C1 segment of cervical spinal cord (tissue), 14 donors: ENCODE results near the gene GRK3.
A peak's percentile ranks its signal among the peaks of the same experiment; 100 is the strongest.
"Not testable (repeated sequence)": the region's sequence is repeated elsewhere in the genome, so short reads cannot be mapped to it uniquely, and the experiment has no call there.

Source experiments
- DNase-seq, 14 donors: peaks; one replicate each; lab custom pipeline; 2025; lab: John Stamatoyannopoulos, UW

GRK3 gene

DNA sequence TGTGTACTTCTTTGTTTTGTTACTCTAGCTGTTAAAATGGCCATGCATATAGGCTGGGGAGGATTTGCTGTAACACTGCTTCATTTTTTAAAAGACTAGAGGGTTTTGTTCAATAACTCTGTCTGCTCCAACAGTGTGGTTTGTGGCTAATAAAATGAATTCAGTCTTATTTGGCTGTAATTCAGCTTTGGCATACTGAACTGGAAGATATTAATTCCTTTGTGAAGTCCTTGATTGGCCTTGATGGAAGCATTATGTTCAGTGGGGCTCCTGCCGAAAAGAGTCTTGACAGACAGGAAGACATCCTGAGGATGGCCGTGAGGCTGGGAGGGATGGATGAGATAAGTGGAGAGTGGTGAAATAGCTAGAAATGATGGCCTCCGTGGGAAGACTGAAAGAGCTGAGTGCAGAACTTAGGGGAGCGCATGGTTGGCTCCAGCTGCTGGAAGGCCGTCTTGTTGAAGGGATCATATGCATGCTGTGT, 132.7 kb downstream of the GRK3 start:
- DNase-seq: peak in 1 of 14 donors; percentile 1

DNA sequence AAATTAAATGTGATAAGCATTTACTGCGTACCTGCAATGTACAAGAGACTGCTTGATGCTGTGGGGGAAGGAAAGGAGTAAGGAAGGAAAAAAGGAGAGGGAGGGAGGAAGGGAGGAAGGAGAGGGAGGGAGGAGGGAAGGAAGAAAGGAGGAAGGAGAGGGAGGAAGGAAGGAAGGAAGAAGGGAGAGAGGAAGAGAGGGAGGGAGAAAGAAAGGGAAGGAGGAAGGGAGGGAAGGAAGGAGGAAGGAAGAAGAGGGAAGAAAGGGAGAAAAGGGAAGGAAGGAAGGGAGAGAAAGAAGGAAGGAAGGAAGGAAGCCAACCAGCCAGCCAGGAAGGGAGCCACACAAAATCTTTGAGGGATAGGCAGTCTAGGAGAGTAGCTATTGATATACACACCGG, 133.5 kb downstream of the GRK3 start:
- DNase-seq: no peak

DNA sequence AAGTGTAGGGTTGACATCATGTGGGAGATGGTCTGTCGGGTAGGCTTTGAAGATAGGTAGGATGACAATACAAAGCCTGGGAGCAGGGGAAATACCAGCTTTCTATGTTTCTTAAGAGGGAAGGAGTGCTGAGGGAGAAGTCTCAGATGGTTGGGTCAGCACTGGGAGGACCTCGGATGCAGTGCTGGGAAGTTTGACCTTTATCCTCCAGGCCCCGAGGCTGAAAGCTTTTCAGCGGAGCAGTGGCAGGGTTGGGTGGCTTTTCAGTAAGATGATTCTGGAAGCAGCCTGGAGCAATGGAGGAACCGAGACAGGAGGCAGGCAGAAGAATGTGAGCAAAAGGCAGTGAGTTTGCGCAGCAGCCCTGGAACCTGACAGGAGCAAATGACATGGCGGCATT, 134.0 kb downstream of the GRK3 start:
- DNase-seq: no peak

DNA sequence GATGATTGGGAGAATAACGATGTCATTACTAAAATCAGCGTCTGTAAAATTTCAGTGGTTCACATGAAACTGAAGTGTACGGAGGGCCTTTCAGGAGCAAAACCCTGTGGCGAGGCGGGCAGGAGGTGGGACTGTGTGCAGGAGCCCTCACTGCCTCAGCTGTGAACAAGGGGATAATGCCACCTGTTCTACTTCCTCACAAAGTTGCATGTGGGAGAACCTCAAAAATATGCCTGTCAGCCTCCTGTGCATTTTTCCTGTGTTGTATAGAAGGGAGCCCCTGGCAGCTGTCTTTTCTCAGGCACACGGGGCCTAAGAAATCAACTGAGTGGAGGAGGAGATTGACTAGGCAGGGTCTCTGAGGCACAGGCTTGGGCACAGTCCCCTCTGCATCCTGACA, 134.5 kb downstream of the GRK3 start:
- no peak for DNase-seq

DNA sequence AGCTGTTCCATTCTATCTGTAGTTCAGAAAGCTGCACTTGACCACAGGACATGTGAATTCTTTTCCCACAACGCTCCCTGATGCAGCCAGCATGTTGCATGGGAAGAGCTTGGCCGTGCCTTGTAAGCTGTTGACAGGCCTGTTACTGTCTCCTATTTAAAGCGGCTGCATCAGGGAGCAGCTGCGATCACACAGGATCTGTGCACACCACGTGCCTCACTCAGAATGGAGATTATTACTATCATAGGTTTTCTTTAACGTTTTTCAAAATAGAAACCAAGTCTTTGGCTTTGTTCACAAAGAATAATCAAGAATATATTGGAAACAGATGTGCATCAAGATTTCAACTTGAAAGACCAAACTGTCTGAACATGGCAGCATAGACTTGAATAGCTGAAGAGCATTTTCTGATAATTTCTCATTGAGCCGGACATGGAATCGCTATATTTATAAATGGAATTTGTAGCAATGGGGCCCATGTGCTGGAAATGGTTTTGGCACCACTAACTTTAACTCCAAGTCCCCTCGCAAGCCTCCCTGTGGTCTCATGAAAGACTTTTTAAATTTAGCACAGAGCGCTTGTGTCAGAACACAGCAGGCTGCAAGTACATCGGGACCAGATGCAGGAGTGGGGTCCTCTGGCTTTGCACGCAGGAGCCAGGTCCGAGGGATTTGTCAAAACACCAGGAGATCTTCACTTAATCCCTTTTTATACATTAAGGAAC, 136.7 kb downstream of the GRK3 start:
- peak in 7 of 14 donors; percentile 3 to 19 (median 12) for DNase-seq

DNA sequence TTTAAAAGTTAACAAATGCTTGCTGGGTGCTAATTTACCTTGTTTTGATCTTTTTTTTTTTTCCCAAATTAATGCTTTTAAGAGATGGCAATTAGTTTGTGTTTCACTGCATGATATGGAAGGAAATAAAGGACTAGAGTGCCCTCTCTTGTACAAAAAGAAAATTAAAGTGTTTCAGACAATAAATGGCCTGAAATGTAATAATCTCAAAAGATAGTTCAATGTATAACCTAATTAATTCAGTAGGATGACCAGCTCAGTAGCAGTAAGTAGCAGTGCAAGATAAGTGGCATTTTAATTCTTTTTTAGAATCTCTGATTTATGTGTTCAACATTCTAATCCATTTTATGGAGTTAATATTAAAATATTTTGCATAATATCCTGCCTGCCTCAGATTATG, 137.6 kb downstream of the GRK3 start:
- no peak for DNase-seq

DNA sequence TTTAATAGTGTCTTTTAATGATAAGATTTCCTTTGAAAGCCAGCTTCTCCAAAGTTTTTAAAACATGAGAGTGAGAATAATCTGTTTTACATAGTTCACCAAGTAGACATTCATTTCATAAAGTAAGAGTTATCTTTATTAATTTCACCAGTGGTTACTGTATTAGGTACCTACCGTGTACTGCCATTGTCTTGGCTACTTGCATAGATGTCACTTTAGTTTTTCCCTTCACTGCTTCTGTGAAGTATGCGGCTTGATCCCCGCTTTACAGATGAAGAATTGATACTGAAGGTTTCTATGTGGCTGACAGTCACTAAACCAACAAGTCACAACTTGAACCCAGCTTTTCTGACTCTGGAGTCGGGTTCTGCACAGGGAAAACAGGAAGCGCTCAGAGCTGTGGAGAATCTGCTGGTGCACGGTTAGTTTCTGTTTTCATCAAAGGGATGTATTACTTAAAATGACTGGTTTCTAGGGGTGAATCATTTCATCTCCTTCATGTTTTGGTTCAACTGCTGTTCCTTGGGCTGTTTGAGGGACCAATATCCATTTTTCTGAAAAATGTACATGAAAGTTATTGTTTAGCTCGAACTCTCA, 138.2 kb downstream of the GRK3 start:
- DNase-seq: no peak

DNA sequence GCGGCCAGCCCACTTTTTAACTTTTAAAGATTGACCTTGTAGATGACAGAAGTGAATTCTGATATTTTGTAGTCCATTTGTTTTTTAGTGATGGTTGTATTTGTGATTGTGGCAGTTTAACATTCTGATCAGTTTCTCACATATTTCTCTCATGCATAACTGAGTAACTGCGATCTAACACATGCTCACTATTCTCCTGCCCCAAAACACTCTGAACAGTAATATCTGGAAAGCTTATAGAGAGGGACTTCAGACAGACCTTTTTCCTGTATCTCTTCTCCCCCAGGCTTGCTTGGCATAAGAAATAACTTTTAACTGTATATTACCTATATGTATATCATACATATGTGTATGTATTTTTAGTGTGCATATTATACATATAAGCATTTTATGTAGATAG, 140.2 kb downstream of the GRK3 start:
- DNase-seq: no peak

DNA sequence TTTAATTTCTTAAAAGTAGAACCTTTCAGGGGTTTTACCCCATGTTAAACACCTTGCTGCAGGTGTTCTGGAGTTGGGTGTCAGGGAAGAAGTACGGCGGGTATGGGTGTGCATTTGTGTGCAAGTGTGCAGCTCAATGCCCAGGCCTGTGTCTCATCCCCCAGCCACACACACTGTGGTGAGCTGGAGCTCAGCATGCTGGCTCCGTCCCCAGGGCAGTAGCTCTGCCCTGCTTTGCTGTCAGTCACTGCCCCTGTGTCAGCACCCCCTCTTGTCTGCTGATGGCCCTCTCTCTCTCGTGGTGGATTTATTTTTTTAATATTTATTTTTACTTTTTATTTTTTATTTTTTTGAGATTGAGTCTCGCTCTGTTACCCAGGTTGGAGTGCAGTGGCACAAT, 141.7 kb downstream of the GRK3 start:
- no peak for DNase-seq

DNA sequence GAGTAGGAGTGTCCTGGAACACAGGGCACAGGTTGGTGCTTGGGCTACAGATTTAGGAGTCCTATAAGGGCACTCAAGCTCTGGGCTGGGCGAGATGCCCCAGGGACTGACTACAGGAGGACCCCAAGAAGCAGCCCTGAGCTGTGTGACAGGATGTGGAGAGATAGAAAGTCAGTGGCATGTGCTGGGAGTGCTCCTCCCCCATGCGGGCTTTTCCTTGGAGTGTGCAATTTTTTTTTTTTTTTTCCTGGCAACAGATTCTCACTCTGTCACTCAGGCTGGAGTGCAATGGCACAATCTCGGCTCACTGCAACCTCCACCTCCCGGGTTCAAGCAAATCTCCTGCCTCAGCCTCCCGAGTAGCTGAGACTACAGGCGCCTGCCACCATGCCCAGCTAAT, 144.0 kb downstream of the GRK3 start:
- DNase-seq: not testable (repeated sequence)

DNA sequence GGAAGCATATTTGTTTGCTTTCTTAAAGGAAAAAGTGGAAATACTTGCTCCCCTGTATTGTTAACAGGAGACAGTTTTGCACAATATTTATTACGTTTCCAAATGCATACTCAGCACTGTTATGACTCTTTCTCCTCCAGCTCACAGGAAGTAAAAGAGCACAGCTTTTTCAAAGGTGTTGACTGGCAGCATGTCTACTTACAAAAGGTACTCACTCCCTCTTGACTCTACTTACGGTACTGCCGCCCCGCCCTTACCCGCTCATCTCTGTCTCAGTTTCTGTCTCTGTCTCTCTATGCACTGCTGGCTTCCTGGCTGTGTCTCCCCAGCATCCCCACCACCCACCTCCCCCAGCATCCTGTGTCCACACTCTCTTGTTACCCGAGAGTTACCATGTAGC, 145.3 kb downstream of the GRK3 start:
- no peak for DNase-seq

DNA sequence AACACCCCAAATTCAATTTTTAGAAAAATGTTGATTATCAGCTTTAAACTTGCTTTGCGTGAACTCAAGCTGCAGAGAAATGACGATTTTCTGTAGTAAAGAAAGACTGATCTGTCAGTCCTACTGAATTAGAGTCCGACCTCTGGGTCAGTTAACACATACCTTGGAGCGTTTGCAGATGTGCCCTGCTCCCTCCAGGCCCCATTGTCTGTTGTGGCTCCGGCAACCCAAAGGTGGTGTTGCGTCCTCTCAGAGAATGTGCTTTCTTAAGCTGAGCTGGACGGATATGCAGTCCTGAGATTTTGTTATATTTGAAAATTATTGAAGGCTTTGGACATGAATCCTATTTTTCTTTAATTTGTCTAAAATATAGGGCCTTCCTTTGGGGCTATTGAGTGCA, 146.0 kb downstream of the GRK3 start:
- DNase-seq: no peak

DNA sequence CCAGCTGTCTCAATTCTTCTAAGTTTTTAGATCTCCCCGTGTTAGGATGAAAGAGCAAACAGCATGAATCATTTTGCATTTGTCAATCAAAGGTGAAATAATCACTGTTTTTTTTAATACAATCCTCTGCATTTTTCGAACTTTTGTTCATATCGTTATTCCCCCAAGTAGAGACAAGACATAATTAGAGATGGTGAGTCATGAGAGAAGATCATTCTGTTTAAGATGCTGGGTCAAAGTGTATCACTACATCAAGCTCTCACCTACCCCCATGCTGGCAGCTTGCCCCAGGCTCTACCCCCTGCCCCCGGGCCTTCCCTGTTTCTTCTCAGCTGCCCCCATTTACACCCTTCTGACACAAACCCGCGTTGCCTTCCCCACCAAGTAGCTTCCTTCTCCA, 147.0 kb downstream of the GRK3 start:
- DNase-seq: no peak

DNA sequence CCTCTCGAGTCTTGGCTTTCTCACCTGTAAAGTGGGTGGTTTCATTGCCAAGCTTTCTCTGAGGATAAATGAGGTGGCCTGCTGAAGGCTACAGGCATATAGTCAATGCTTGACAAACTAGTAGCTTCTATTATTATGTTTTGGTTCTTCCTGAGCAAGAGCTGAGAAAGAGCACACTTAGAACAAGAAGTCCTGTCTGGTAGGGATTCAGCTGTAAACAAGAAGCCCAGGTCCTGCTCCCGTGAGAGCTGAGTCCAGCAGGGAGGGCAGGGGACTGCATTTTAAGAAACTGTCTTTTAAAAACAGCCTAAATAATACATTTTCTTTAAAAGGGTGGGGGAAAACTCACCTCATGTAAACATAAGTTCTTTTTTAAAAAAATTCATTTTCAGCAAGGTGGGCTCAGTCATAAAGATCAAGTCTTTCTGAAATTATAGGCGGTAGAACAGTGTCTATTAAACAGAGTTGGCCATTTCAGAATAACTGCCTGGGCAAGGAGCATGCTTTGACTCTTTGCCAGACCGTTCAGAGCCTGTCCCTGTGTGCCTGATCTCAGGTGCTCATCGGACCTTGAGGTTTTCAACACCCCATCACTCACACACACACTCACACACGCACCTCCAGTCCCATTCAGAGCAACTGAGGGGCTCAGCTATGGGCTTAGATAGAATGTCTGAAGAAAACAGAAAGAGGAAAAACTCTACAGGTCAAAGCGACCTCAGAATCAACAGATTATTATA, 148.4 kb downstream of the GRK3 start:
- no peak for DNase-seq

DNA sequence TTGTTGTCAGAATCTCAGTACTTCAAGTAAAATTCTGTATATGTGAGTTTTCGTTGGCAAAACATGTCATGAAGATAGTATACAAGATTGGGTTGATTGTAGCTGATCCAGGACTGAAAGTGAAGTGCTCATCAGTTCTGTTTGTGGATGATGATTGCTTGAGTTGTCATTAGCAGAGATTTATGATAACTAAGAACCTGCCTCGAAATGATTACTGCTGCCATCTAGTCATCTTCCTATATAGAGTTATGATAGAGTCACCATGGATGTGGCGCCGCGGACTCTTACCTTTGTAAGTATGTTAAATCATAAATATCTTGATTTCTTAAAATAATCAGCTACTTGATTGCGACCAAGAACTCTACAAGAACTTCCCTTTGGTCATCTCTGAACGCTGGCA, 149.6 kb downstream of the GRK3 start:
- no peak for DNase-seq

DNA sequence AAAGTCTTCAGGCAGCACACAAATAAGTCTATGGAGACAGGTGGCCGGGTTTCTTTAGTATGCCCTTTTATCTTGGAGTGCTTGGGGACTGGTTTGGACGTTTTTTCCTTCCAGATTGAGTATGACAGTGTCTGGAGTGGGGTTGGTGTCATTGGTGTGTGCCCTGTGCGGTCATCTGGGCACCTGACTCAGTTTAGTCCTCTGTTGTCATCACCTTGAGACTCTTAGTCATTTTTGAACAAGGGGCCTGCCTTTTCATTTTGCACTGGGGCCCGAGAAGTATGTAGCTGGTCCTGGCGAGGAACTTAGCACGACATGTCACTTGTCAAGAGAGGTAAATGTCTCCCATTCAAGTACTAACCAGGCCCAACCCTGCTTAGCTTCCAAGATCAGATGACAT, 150.3 kb downstream of the GRK3 start:
- DNase-seq: no peak

DNA sequence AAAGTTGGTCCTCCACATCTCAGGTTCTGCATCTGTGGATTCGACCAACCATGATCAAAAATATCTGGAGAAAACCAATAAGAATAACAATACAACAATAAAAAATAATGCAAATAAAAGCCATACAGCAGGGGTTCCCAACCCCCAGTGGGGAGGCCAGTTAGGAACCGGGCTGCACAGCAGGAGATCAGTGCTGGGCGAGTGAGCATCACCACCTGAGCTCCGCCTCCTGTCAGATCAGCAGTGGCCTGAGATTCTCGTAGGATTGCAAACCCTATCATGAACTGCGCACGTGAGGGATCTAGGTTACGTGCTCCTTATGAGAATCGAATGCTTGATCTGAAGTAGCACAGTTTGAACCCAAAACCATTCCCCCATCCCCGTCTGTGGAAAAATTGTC, 152.2 kb downstream of the GRK3 start:
- no peak for DNase-seq

DNA sequence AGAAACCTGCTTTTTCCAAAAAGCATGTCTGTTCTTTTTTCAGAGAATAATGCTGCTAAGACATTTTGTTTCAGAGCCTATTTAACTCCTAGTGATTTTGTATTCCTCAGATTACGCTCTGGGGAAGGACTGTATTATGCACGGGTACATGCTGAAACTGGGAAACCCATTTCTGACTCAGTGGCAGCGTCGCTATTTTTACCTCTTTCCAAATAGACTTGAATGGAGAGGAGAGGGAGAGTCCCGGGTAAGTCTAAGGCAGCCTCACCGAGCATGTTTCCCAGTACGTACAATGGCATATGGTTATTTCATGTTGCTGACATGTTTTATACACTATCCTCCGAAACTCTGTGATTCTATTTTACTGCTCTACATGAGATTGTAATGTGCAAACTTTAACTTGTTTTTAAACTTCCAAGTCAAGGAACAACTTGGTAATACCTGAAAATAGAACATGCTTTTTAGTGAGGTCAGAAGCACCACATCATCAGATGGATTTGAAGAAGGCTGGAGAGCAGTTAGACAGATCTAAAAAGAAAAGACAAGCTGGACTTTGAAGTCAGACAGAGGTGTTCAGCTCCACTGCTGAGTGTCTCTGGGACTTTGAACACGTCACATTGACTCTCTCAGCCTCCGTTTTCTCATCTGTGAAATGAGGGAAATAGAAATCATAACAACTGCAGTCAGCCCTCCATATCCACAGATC, 153.8 kb downstream of the GRK3 start:
- DNase-seq: no peak

DNA sequence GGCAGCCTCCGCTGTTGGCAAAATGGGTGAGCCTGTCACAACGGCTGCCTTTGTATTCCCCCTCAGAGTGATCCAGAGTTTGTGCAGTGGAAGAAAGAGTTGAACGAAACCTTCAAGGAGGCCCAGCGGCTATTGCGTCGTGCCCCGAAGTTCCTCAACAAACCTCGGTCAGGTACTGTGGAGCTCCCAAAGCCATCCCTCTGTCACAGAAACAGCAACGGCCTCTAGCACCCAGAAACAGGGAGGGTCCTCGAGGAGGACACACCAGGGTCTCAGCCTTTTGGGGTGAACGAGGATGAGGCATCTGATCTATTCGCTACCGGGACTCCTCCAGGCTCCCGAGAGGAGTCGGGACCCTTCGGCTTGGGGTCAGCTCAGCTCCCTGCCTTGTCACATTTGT, 157.7 kb downstream of the GRK3 start:
- no peak for DNase-seq

DNA sequence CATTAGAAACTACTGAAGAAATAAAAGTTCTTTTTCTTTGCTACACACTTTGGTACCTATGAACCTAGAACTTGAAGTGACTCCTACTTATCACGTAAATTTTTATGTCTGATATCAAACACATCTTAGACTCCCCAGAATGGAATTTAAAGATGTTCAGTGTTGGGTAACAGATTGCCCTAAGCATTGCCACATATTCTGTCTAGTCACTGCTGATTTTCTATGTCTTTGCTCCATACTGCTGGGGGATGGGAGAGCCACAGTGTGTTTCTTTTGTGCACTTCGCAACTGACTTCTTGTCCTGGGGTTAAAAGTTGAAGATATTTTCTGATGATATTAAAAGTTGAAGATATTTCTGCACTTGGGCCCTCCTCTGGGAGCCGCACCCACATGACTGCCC, 158.2 kb downstream of the GRK3 start:
- DNase-seq: no peak

DNA sequence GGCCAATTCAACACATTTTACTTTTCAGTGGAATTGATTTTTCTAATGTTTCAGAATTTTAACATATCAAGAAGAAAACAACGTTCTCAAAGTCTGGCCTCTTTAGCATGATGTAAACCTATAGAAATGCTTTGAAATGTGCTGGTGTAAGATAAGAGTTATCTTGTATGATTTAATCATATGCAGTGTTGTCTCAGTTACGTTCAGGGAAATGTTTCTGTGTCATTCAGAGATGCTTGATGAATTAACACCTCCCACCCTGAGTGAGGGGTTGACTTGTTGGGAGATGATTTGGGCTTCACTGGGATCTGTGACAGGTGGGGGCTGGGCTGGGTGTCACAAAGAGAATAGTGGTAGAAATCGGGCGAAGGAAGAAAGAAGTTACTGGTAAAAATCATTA, 161.8 kb downstream of the GRK3 start:
- no peak for DNase-seq

DNA sequence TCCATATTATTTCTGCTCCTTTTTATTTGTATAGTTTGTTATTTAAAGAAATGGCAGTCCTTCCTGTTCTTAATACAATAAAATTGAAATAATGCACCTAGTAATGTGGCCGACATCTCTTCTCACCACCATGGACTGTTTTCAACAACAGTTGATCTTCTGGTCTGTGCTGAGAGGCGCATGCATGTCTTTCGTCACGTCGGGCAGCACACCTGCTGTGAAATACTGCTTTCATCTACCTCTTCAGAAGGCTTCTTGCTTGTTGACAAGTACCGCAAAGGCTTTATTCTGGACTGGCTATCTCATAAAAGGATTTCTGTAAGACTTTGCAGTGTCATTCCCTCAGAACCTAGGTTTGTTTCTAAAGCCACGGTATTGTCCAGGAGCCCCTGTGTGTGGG, 163.6 kb downstream of the GRK3 start:
- no peak for DNase-seq
